ENCODE measurements around the gene RSF1.

DNA sequence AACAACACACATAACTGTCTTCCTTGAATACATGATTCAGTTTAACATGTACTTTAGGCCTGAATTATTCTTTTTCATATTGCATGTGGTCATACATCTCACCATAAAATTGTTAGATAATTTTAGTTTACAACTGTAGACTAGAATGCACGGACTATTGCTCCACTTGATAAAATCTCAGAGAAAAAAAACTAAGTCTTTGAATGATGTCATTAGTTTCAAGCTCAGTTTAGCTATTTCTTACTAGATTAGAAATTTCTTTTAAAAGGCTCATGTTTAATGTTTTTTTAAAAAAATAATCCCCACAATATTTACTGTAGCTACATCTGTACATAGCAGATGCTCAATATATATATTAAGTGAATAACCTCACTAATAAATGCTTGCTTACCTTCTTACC is 5.1 kb downstream of the RSF1 start:
- TF ChIP-seq CTCF (IDR thresholded peaks at IDR 0.05) (no peak), SP1 (CRISPR knock-in tag; conservative IDR thresholded peaks at IDR 0.05) (no peak), CBFB (CRISPR knock-in tag; IDR thresholded peaks at IDR 0.05; ENCODE audit: low read depth) (no peak), ZBTB21 (CRISPR knock-in tag; IDR thresholded peaks at IDR 0.05; ENCODE audit: borderline replicate concordance) (no peak), ZNF317 (CRISPR knock-in tag; IDR thresholded peaks at IDR 0.05; ENCODE audit: borderline replicate concordance, low read depth) (no peak), NFYB (CRISPR knock-in tag; conservative IDR thresholded peaks at IDR 0.05; ENCODE audit: low read depth) (no peak)
- TF ChIP-seq, protein P1, sequence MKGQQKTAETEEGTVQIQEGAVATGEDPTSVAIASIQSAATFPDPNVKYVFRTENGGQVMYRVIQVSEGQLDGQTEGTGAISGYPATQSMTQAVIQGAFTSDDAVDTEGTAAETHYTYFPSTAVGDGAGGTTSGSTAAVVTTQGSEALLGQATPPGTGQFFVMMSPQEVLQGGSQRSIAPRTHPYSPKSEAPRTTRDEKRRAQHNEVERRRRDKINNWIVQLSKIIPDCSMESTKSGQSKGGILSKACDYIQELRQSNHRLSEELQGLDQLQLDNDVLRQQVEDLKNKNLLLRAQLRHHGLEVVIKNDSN (CRISPR knock-in tag; IDR thresholded peaks at IDR 0.05) = no peak

All from WTC11 (cell line).